Suprapubic skin (tissue), 4 donors: ENCODE data around the gene MECR. TPM values are rescaled to one million over a fixed set of nuclear protein-coding genes. Genes with fewer than 3 reads are reported as not detected.

Experiments
- DNase-seq, 2 donors: peaks; one replicate each; pipeline ENCODE4 v3.0.0-alpha.2; 2019; ENCODE audit warnings: low spot score in 2 of 2
- H3K27ac ChIP-seq: fragments of 200-600 bp; sonication (generic); one replicate; pipeline ENCODE4 v1.5.1; 2019
- H3K27me3 ChIP-seq: fragments of 200-600 bp; sonication (generic); one replicate; pipeline ENCODE4 v1.5.1; 2019
- H3K36me3 ChIP-seq: fragments of 200-600 bp; sonication (generic); one replicate; pipeline ENCODE4 v1.5.1; 2019
- H3K4me1 ChIP-seq: fragments of 200-600 bp; sonication (generic); one replicate; pipeline ENCODE4 v1.5.1; 2019
- H3K4me3 ChIP-seq: fragments of 200-600 bp; sonication (generic); one replicate; pipeline ENCODE4 v1.5.1; 2019; ENCODE audit warnings: mild to moderate bottlenecking
- H3K9me3 ChIP-seq: fragments of 200-600 bp; sonication (generic); one replicate; pipeline ENCODE4 v1.5.1; 2019
- CTCF ChIP-seq, 2 donors: fragments of 200-600 bp in 1 of 2; fragments of 450-650 bp in 1 of 2; sonication (generic) in 1 of 2; IDR thresholded peaks; one replicate each; pipeline ENCODE4 v1.5.1; 2016 to 2019; ENCODE audit warnings: antibody characterized with exemption in 2 of 2, mild to moderate bottlenecking in 1 of 2, moderate library complexity in 1 of 2
- EP300 ChIP-seq: sonication (generic); formaldehyde crosslinking; IDR thresholded peaks from one replicate; pipeline ENCODE4 v1.6.1; 2017; ENCODE audit warnings: antibody characterized with exemption
- POLR2A ChIP-seq, 2 donors: fragments of 450-650 bp; IDR thresholded peaks; one replicate each; pipeline ENCODE4 v1.6.1; 2017; ENCODE audit warnings: antibody characterized with exemption in 2 of 2, mild to moderate bottlenecking in 2 of 2, moderate library complexity in 2 of 2
- POLR2AphosphoS5 ChIP-seq, 3 donors: sonication (generic); formaldehyde crosslinking; IDR thresholded peaks; one replicate each; pipeline ENCODE4 v1.6.1; 2017; ENCODE audit warnings: antibody characterized with exemption in 3 of 3
- WGBS: methylation state at CpG from one replicate; pipeline ENCODE4 v1.1.5; 2018; 5-methylcytosine and 5-hydroxymethylcytosine counted together
- total RNA-seq, 4 donors: library from RNA; depleted of rRNA; stranded (reverse); fragments of >200 nt; gene quantifications; one replicate each; pipeline ENCODE4 v1.1.0, GENCODE V29; 2016

MECR gene
- total RNA-seq, 4 donors from 2014 or later: 23.1 to 39.3 (median 33.6) TPM

GRCh38 chr1:29202053-29202452 is 28.7 kb downstream of the MECR start:
- 40% methylated on average over 1 of the region's 1 CpG for WGBS
- Histone ChIP-seq H3K27me3 (no peaks in the 10 kb centered on the region), H3K27ac (peak overlapping the region; percentile 79), H3K4me3 (no peak overlapping the region), H3K4me1 (peaks cover 12% of the 10 kb centered on the region), H3K9me3 (no peaks in the 10 kb centered on the region), H3K36me3 (peaks cover 65% of the 10 kb centered on the region)
- no peak for DNase-seq
- TF ChIP-seq CTCF (IDR thresholded peaks at IDR 0.05) (no peak), EP300 (no peak), POLR2A (IDR thresholded peaks at IDR 0.05) (no peak)

DNA sequence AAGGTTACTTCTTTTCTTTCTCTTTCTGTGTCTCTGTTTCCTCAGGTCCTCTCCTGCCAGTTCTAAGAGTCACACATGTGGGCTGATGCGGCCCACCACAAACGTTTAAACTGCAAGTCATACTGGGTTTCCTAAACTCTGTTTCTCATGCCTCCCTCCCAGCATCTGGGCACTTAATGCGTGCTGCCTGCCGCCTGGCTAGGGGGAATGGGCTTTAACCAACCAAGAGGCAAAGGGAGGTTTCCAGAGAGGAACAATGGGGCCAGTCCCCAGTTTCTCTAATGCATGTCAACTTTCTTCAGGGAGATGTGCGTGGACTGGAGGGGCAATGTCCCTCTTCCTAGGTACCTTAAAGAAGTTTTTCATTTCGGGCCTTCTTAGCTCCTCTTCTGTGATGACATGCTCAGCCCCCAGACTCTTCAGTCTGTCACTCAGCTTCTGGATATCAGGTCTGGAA is 29.1 kb downstream of the MECR start:
- peaks cover 67% of the 10 kb centered on the region for H3K36me3 ChIP-seq
- no peaks in the 10 kb centered on the region for H3K9me3 ChIP-seq
- H3K4me1 ChIP-seq: peaks cover 12% of the 10 kb centered on the region
- 79% methylated on average over 6 of the region's 6 CpGs for WGBS
- no peak for DNase-seq
- no peak overlapping the region for H3K4me3 ChIP-seq
- H3K27ac ChIP-seq: peak overlapping the region; percentile 79
- no peaks in the 10 kb centered on the region for H3K27me3 ChIP-seq
- TF ChIP-seq EP300 (no peak), POLR2A (IDR thresholded peaks at IDR 0.05) (no peak), CTCF (IDR thresholded peaks at IDR 0.05) (no peak), POLR2AphosphoS5 (IDR thresholded peaks at IDR 0.05) (no peak)

DNA sequence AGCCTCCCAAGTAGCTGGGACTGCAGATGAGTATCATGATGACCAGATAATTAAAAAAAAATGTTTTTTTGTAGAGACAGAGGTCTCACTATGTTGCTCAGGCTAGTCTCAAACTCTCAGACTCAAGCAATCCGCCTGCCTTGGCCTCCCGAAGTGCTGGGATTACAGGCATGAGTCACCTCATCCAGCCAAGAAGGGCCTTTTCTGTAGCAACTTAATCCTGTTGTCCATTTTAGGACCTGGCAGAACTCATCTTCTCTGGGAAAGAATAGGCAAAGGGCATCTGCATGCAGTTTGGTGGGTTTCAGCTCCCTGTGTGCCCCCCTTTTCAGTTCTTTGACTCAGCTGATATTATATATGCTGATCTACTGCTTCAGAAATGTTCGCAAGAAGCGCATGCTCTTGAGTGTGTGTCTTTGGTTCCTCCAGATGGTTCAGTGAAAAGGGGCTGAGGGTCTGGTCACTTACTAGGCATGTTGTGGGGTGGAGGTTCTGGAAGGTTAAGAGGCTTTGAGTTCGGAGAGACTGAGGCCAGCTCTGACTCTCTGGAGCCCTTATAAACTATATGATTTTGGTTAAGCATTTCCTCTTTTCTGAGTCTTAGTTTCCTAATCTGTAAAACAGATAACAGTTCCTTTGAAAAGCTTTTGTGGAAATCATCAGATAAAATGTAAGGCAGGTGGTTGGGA is 29.7 kb downstream of the MECR start:
- peaks cover 12% of the 10 kb centered on the region for H3K4me1 ChIP-seq
- no peaks in the 10 kb centered on the region for H3K9me3 ChIP-seq
- DNase-seq: no peak
- peaks cover 63% of the 10 kb centered on the region for H3K36me3 ChIP-seq
- TF ChIP-seq POLR2AphosphoS5 (IDR thresholded peaks at IDR 0.05): no peak
- TF ChIP-seq POLR2A (IDR thresholded peaks at IDR 0.05): no peak
- no peak for TF ChIP-seq EP300
- no peak for TF ChIP-seq CTCF (IDR thresholded peaks at IDR 0.05)
- H3K27ac ChIP-seq: no peak overlapping the region
- 93% methylated on average over 4 of the region's 5 CpGs for WGBS
- no peaks in the 10 kb centered on the region for H3K27me3 ChIP-seq
- H3K4me3 ChIP-seq: no peak overlapping the region

DNA sequence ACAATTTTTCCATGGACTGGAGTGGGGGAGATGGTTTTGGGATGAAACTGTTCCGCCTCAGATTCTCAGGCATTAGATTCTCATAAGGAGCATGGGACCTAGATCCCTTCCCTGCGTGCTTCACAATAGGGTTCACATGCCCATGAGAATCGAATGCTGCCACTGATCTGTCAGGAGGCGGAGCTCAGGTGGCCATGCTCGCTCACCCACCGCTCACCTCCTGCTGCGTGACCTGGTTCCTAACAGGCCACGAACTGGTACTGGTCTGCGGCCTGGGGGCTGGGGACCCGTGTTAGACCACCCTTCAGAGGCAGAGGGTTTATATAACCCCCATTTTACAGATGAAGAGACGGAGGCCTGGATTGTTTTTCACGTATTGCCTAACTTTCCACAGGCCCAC is 32.7 kb downstream of the MECR start:
- Histone ChIP-seq H3K9me3 (no peaks in the 10 kb centered on the region), H3K27ac (no peak overlapping the region), H3K27me3 (no peaks in the 10 kb centered on the region), H3K4me1 (peaks cover 12% of the 10 kb centered on the region), H3K4me3 (no peak overlapping the region), H3K36me3 (peaks cover 74% of the 10 kb centered on the region)
- DNase-seq: no peak
- TF ChIP-seq EP300 (no peak), CTCF (IDR thresholded peaks at IDR 0.05) (no peak), POLR2AphosphoS5 (IDR thresholded peaks at IDR 0.05) (no peak), POLR2A (IDR thresholded peaks at IDR 0.05) (no peak)
- WGBS: 97% methylated on average over 6 of the region's 12 CpGs

- Histone ChIP-seq H3K4me3 (no peak overlapping the region), H3K9me3 (no peaks in the 10 kb centered on the region), H3K36me3 (peaks cover 75% of the 10 kb centered on the region), H3K27ac (no peak overlapping the region), H3K4me1 (peaks cover 9% of the 10 kb centered on the region), H3K27me3 (no peaks in the 10 kb centered on the region)
- DNase-seq: no peak
- 100% methylated on average over 2 of the region's 2 CpGs for WGBS
- TF ChIP-seq CTCF (IDR thresholded peaks at IDR 0.05): peak in 1 of 2 donors; percentile 18
- no peak for TF ChIP-seq POLR2AphosphoS5 (IDR thresholded peaks at IDR 0.05)
Measured at GRCh38 chr1:29197590-29197924, 33.2 kb downstream of the MECR start.
